PC-3 (cell line): ENCODE results near the gene AOPEP. TPM values are rescaled to one million over a fixed set of nuclear protein-coding genes. Genes with fewer than 3 reads are reported as not detected.

ENCODE experiments used
- ATAC-seq: fragments of 200-7000 bp; cut with Tn5 transposase; 2 replicates; pipeline ENCODE4 v1.9.1; 2020; ENCODE audit warnings: mild to moderate bottlenecking, moderate library complexity
- BruUV-seq: library from RNA; stranded (reverse); fragments of 400-500 nt; replicated peaks from 2 replicates; lab custom pipeline; 2021; lab: Mats Ljungman, UMichigan
- CTCF ChIA-PET: fragments of 300-600 bp; sonication (Branson Sonifier 250); formaldehyde crosslinking; loops from one replicate; lab custom pipeline; 2022; ENCODE audit warnings: antibody characterized with exemption; lab: Charles Lee
- POLR2A ChIA-PET: fragments of 300-600 bp; sonication (Branson Sonifier 250); formaldehyde crosslinking; loops from one replicate; lab custom pipeline; 2022; ENCODE audit warnings: antibody characterized with exemption; ENCODE audit not compliant: unreplicated experiment; lab: Charles Lee
- DNase-seq: peaks from one replicate; pipeline ENCODE4 v3.0.0-alpha.2; 2015
- H2AFZ ChIP-seq: fragments of 300-600 bp; sonication (generic); 2 replicates; pipeline ENCODE4 v1.6.0; 2016; ENCODE audit warnings: antibody characterized with exemption, low read length
- H3F3A ChIP-seq: fragments of 300-600 bp; sonication (generic); one replicate; pipeline ENCODE4 v1.6.0; 2017; ENCODE audit warnings: antibody characterized with exemption, low read length, control low read depth, mild to moderate bottlenecking; ENCODE audit not compliant: unreplicated experiment
- H3K27ac ChIP-seq: fragments of 300-600 bp; sonication (generic); 2 replicates; pipeline ENCODE4 v1.5.1; 2016; ENCODE audit warnings: mild to moderate bottlenecking, low read length
- H3K27me3 ChIP-seq: fragments of 300-600 bp; sonication (generic); 2 replicates; pipeline ENCODE4 v1.6.1; 2016; ENCODE audit warnings: low read length, mixed read lengths
- H3K36me3 ChIP-seq: fragments of 300-600 bp; sonication (generic); 2 replicates; pipeline ENCODE4 v1.6.1; 2016; ENCODE audit warnings: low read depth, mixed run types, low read length, mixed read lengths
- H3K4me1 ChIP-seq: fragments of 300-600 bp; sonication (generic); 2 replicates; pipeline ENCODE4 v1.5.1; 2016; ENCODE audit warnings: low read length; ENCODE audit not compliant: insufficient read depth
- H3K4me2 ChIP-seq: fragments of 300-600 bp; sonication (generic); 2 replicates; pipeline ENCODE4 v1.6.0; 2016; ENCODE audit warnings: low read length
- H3K4me3 ChIP-seq: fragments of 300-600 bp; sonication (generic); 2 replicates; pipeline ENCODE4 v1.5.1; 2016; ENCODE audit warnings: mild to moderate bottlenecking, low read length, mixed read lengths
- H3K79me2 ChIP-seq: fragments of 300-600 bp; sonication (generic); 2 replicates; pipeline ENCODE4 v1.6.1; 2017; ENCODE audit warnings: low read length, mixed read lengths
- H3K9ac ChIP-seq: fragments of 300-600 bp; sonication (generic); 2 replicates; pipeline ENCODE4 v1.6.0; 2016; ENCODE audit warnings: mild to moderate bottlenecking, low read length
- H3K9me2 ChIP-seq: fragments of 300-600 bp; sonication (generic); replicated peaks from 2 replicates; pipeline ENCODE4 v1.6.1; 2016; ENCODE audit warnings: mixed run types, low read length, mixed read lengths
- H3K9me3 ChIP-seq: fragments of 300-600 bp; sonication (generic); 2 replicates; pipeline ENCODE4 v1.6.1; 2016; ENCODE audit warnings: low read length, mixed read lengths
- H4K20me1 ChIP-seq: fragments of 300-600 bp; sonication (generic); 2 replicates; pipeline ENCODE4 v1.6.1; 2016; ENCODE audit warnings: low read length, mixed read lengths
- EZH2 ChIP-seq: fragments of 300-600 bp; sonication (generic); IDR thresholded peaks from one replicate; pipeline ENCODE4 v1.6.1; 2017; ENCODE audit warnings: antibody characterized with exemption, mild to moderate bottlenecking, low read length; ENCODE audit not compliant: unreplicated experiment
- EZH2phosphoT487 ChIP-seq: fragments of 300-600 bp; sonication (generic); IDR thresholded peaks from 2 replicates; pipeline ENCODE4 v1.6.1; 2018; ENCODE audit warnings: mild to moderate bottlenecking, antibody characterized with exemption, low read length, borderline replicate concordance
- intact Hi-C: fragments of 100-400 bp; cut with micrococcal nuclease; formaldehyde crosslinking; loops from 2 replicates; pipeline ENCODE4 v1.9.0; 2023
- total RNA-seq: library from RNA; depleted of rRNA; stranded (reverse); fragments of >200 nt; gene quantifications from 2 replicates; pipeline ENCODE4 v1.2.3, GENCODE V29; 2014
- TF ChIP-seq, protein P1 (sequence below): fragments of 300-600 bp; sonication (generic); conservative IDR thresholded peaks from 2 replicates; pipeline ENCODE4 v1.5.1; 2017; ENCODE audit warnings: antibody characterized with exemption, low read depth, mild to moderate bottlenecking, low read length

Gene AOPEP
- total RNA-seq, 1 experiment from 2014 or later: 23.1 TPM

DNA sequence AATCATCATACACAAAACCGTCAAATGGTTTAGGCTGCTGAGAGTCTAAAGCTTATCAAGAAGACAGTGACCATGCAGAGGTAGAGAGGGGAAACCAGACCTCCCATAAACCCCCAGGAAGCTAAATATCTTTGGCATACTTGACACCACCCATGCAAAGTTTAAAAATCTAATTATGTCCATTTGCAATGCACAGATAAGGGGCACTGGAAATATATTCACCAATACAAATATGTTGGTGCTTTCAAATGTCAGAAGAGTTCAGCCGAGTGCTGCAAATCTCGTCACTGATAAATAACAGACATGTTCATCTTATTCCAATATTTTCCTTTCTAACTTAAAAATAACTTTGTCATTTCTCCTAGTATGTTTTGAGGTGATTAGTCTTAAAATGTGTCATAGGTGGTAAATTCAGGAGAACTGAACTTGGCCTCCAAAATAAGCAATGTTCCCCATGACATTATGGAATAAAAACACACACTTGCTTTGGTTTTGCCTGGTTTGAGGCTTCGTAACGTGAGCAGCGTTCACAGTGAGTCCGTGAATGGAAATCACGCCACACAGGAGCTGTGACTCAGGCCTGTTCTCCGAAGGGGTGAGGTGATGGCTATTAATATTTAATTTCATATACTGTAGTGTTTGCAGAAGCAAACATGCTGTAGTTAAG is 182.2 kb downstream of the AOPEP start:
- TF ChIP-seq, protein P1, sequence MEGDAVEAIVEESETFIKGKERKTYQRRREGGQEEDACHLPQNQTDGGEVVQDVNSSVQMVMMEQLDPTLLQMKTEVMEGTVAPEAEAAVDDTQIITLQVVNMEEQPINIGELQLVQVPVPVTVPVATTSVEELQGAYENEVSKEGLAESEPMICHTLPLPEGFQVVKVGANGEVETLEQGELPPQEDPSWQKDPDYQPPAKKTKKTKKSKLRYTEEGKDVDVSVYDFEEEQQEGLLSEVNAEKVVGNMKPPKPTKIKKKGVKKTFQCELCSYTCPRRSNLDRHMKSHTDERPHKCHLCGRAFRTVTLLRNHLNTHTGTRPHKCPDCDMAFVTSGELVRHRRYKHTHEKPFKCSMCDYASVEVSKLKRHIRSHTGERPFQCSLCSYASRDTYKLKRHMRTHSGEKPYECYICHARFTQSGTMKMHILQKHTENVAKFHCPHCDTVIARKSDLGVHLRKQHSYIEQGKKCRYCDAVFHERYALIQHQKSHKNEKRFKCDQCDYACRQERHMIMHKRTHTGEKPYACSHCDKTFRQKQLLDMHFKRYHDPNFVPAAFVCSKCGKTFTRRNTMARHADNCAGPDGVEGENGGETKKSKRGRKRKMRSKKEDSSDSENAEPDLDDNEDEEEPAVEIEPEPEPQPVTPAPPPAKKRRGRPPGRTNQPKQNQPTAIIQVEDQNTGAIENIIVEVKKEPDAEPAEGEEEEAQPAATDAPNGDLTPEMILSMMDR: no peak
- TF ChIP-seq EZH2phosphoT487: no peak
- no peak for TF ChIP-seq EZH2
- Histone ChIP-seq H3F3A (peaks cover 4% of the 10 kb centered on the region), H3K27ac (no peak overlapping the region), H3K79me2 (no peaks in the 10 kb centered on the region), H3K9me3 (no peaks in the 10 kb centered on the region), H3K9ac (no peak overlapping the region), H3K4me1 (peaks cover 22% of the 10 kb centered on the region), H3K4me2 (no peak overlapping the region), H3K27me3 (no peaks in the 10 kb centered on the region), H2AFZ (no peak overlapping the region), H3K4me3 (no peak overlapping the region), H3K9me2 (no peaks in the 10 kb centered on the region), H4K20me1 (no peaks in the 10 kb centered on the region), H3K36me3 (no peaks in the 10 kb centered on the region)
- intact Hi-C loops: no loop called here
- ChIA-PET CTCF (no interaction called here), POLR2A (no interaction called here)
- BruUV-seq: no TSS peak
- no peak for DNase-seq
- ATAC-seq: no peak

DNA sequence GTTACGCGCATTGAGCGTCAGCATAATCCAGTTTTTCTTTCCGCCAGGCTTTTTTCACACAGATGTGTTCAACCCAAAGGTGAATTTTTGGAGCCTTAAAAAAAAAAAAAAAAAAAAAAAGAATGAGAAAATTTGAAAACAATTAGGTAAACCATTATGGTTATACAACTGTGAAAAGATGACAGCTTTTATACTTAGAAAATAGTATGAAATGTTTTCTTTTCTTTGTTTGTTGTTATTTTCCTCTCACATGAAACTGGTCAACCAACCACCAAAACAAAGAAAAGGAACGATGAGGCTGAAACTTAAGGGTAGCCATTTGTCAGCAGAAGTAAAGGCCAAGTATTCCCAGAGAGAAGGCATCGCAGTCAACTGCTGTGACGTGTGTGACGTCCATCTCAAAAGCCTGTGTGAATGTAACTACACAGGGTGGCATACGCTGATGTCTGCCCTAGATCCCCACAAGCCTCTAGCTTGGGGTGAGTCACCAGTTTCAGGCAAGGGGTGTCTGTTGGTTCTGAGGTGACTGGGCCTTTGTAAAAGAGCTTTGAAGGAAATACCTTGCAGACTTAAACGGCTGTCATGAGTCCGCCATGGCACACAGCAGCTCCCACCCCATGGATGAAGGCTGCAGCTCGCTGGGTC is 182.9 kb downstream of the AOPEP start:
- ChIA-PET CTCF (no interaction called here), POLR2A (no interaction called here)
- no TSS peak for BruUV-seq
- intact Hi-C loops: no loop called here
- DNase-seq (no peak), ATAC-seq (no peak)
- H3K9ac ChIP-seq: no peak overlapping the region
- H2AFZ ChIP-seq: no peak overlapping the region
- no peaks in the 10 kb centered on the region for H3K9me2 ChIP-seq
- no peak overlapping the region for H3K4me2 ChIP-seq
- H3K27me3 ChIP-seq: no peaks in the 10 kb centered on the region
- H3K36me3 ChIP-seq: no peaks in the 10 kb centered on the region
- peaks cover 4% of the 10 kb centered on the region for H3F3A ChIP-seq
- no peak for TF ChIP-seq EZH2phosphoT487
- no peak for TF ChIP-seq EZH2
- TF ChIP-seq, protein P1: no peak
- H3K27ac ChIP-seq: no peak overlapping the region
- no peak overlapping the region for H3K4me3 ChIP-seq
- H3K9me3 ChIP-seq: no peaks in the 10 kb centered on the region
- H4K20me1 ChIP-seq: no peaks in the 10 kb centered on the region
- H3K4me1 ChIP-seq: peaks cover 27% of the 10 kb centered on the region
- H3K79me2 ChIP-seq: no peaks in the 10 kb centered on the region
